ENCODE measurements around the gene EGFL7.

DNA sequence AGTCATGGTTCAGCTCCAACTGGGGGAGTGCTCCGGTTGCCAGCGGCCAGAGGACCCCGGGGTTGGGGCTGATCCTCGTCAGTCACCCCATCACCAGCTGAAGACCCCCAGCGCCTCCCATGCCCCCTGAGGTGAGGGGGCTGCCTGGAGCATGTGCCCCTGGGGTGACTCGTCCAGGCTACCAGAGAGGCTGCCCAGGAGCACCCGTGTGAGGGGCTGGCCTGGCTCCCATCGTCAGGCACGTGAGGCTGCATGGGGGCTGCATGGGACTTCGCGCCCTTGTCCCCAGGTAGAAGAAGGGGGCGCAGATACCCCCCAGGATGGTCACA is 46.4 kb upstream of the EGFL7 start:
- TF ChIP-seq RAD21 (IDR thresholded peaks at IDR 0.05), result no peak
- TF ChIP-seq, protein P1, sequence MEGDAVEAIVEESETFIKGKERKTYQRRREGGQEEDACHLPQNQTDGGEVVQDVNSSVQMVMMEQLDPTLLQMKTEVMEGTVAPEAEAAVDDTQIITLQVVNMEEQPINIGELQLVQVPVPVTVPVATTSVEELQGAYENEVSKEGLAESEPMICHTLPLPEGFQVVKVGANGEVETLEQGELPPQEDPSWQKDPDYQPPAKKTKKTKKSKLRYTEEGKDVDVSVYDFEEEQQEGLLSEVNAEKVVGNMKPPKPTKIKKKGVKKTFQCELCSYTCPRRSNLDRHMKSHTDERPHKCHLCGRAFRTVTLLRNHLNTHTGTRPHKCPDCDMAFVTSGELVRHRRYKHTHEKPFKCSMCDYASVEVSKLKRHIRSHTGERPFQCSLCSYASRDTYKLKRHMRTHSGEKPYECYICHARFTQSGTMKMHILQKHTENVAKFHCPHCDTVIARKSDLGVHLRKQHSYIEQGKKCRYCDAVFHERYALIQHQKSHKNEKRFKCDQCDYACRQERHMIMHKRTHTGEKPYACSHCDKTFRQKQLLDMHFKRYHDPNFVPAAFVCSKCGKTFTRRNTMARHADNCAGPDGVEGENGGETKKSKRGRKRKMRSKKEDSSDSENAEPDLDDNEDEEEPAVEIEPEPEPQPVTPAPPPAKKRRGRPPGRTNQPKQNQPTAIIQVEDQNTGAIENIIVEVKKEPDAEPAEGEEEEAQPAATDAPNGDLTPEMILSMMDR (IDR thresholded peaks at IDR 0.05; ENCODE audit: low read depth, low read length, missing input control), result no peak
